ENCODE results near the gene INO80E.

The INO80E gene

GRCh38 chr16:29972992-29973383 is 23.1 kb upstream of the INO80E start:
- Histone ChIP-seq H3K79me2 (ENCODE audit: low read length) (peaks cover 40% of the 10 kb centered on the region), H3K9ac (ENCODE audit: low read length) (peak overlapping the region; percentile 7; the same call in 1 of the 2 replicates), H3K4me3 (ENCODE audit: low read length) (peak overlapping the region; percentile 98), H3K4me1 (ENCODE audit: low read length) (peaks cover 22% of the 10 kb centered on the region), H3K27ac (ENCODE audit: low read length) (no peak overlapping the region), H3K36me3 (replicated peaks; ENCODE audit: low read depth, low read length) (peaks cover 5% of the 10 kb centered on the region), H2AFZ (ENCODE audit: low read depth, low read length) (peak overlapping the region; percentile 54; the same call in 1 of the 2 replicates), H4K20me1 (ENCODE audit: insufficient read depth, low read length) (peaks cover 25% of the 10 kb centered on the region; the same call in 1 of the 2 replicates), H3K4me2 (ENCODE audit: low read length) (peak overlapping the region; percentile 99), H3K9me3 (ENCODE audit: insufficient read depth, low read length) (no peaks in the 10 kb centered on the region), H3K27me3 (ENCODE audit: low read depth, low read length) (no peaks in the 10 kb centered on the region)
- TF ChIP-seq EZH2phosphoT487 (IDR thresholded peaks at IDR 0.05; ENCODE audit: low read depth), result no peak
- TF ChIP-seq CTCF (IDR thresholded peaks at IDR 0.05; ENCODE audit: low read depth, low read length), result no peak

GRCh38 chr16:29973384-29974246 is 22.4 kb upstream of the INO80E start, which contains the start of gene TAOK2:
TSS of gene TAOK2 (plus strand) at chr16:29973868. CDS start at chr16:29977773, 3,905 bp downstream.
- H2AFZ ChIP-seq (ENCODE audit: low read depth, low read length), result peak within 1 kb of the TSS; percentile 78; the same call in 1 of the 2 replicates
- peak within 1 kb of the TSS; percentile 98 for H3K4me3 ChIP-seq (ENCODE audit: low read length)
- peaks cover 22% of the 10 kb centered on the region for H3K4me1 ChIP-seq (ENCODE audit: low read length)
- H3K9me3 ChIP-seq (ENCODE audit: insufficient read depth, low read length), result no peaks in the 10 kb centered on the region
- peaks cover 9% of the 10 kb centered on the region for H3K36me3 ChIP-seq (replicated peaks; ENCODE audit: low read depth, low read length)
- H3K4me2 ChIP-seq (ENCODE audit: low read length), result peak within 1 kb of the TSS; percentile 99
- H3K79me2 ChIP-seq (ENCODE audit: low read length), result peaks cover 40% of the 10 kb centered on the region
- H4K20me1 ChIP-seq (ENCODE audit: insufficient read depth, low read length), result peaks cover 25% of the 10 kb centered on the region; the same call in 1 of the 2 replicates
- no peaks in the 10 kb centered on the region for H3K27me3 ChIP-seq (ENCODE audit: low read depth, low read length)
- H3K27ac ChIP-seq (ENCODE audit: low read length), result peak within 1 kb of the TSS; percentile 48
- TF ChIP-seq CTCF (IDR thresholded peaks at IDR 0.05; ENCODE audit: low read depth, low read length) (no peak), EZH2phosphoT487 (IDR thresholded peaks at IDR 0.05; ENCODE audit: low read depth) (no peak)
- peak within 1 kb of the TSS; percentile 98 for H3K9ac ChIP-seq (ENCODE audit: low read length)

DNA sequence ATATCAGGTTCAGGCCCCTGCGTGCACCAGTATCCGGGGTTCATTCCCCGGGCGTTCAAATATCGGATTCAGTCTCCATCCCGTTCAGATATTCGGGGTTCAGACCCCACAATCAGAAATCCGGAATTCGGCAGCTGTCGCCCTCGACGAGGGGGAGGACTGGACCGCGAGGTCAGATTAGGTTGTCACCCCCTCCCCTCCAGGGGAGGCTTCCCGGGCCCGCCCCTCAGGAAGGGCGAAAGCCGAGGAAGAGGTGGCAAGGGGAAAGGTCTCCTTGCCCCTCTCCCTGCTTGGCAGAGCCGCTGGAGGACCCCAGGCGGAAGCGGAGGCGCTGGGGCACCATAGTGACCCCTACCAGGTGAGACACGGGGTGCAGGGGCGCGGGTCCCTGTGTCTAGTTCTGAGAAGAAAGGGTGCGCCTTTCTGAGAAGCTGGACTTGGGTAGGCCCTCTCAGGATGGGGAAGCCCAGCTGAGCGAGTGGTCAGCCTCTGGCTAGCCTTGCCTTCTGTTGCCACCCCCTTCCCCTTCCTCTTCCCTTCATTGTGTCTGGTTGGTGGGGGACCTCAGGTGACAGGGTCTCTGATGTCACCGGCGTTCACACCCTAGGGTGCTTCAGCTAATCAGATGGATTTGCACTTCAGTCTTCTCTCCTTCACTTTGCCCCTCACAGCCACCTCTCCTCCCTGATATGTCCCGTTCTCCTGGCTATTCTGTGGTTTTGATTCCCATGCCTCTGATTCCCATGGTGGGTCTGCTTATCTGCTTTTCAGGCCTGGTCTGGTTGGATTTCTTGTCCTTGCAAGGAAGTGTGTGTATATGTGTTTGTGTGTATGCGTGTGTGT is 21.5 kb upstream of the INO80E start:
- H3K9me3 ChIP-seq (ENCODE audit: insufficient read depth, low read length), result no peaks in the 10 kb centered on the region
- peaks cover 25% of the 10 kb centered on the region; the same call in 1 of the 2 replicates for H4K20me1 ChIP-seq (ENCODE audit: insufficient read depth, low read length)
- peaks cover 22% of the 10 kb centered on the region for H3K4me1 ChIP-seq (ENCODE audit: low read length)
- peak overlapping the region; percentile 98 for H3K4me3 ChIP-seq (ENCODE audit: low read length)
- peaks cover 17% of the 10 kb centered on the region for H3K36me3 ChIP-seq (replicated peaks; ENCODE audit: low read depth, low read length)
- no peak for TF ChIP-seq EZH2phosphoT487 (IDR thresholded peaks at IDR 0.05; ENCODE audit: low read depth)
- TF ChIP-seq CTCF (IDR thresholded peaks at IDR 0.05; ENCODE audit: low read depth, low read length), result no peak
- H3K9ac ChIP-seq (ENCODE audit: low read length), result peak overlapping the region; percentile 98
- no peaks in the 10 kb centered on the region for H3K27me3 ChIP-seq (ENCODE audit: low read depth, low read length)
- H3K4me2 ChIP-seq (ENCODE audit: low read length), result peak overlapping the region; percentile 99
- H3K27ac ChIP-seq (ENCODE audit: low read length), result peak overlapping the region; percentile 48
- H3K79me2 ChIP-seq (ENCODE audit: low read length), result peaks cover 40% of the 10 kb centered on the region
- 0 out of 2 replicates have a peak overlapping the region, but pooled peaks have one; percentile 78 for H2AFZ ChIP-seq (ENCODE audit: low read depth, low read length)

Measured in OCI-LY3 (cell line).